ENCODE results near the gene SGCD.
A peak's percentile ranks its signal among the peaks of the same experiment; 100 is the strongest.

The SGCD gene

GRCh38 chr5:156326718-156327259, at the start of gene SGCD:
Gene SGCD (plus strand): TSS chr5:156327164.
- H3K27me3 ChIP-seq, result no peaks in the 10 kb centered on the region
- H3K9ac ChIP-seq, result no peak within 1 kb of the TSS
- no peak within 1 kb of the TSS for H3K27ac ChIP-seq
- H3K4me2 ChIP-seq, result no peak within 1 kb of the TSS
- H3K4me1 ChIP-seq, result no peaks in the 10 kb centered on the region
- H4K20me1 ChIP-seq, result no peaks in the 10 kb centered on the region; a peak in 1 of 22 replicates
- no peak for TF ChIP-seq Cebpa-rat (IDR thresholded peaks at IDR 0.05)
- no peaks in the 10 kb centered on the region for H3K9me3 ChIP-seq (replicated peaks in 1 of 11)
- no peaks in the 10 kb centered on the region for H3K36me3 ChIP-seq
- no peak within 1 kb of the TSS for H3K4me3 ChIP-seq

GRCh38 chr5:156277290-156277689, 49.7 kb upstream of the SGCD start:
- no peak for TF ChIP-seq Cebpa-rat (IDR thresholded peaks at IDR 0.05)
- no peaks in the 10 kb centered on the region for H4K20me1 ChIP-seq
- no peaks in the 10 kb centered on the region for H3K27me3 ChIP-seq
- H3K4me3 ChIP-seq, result no peak overlapping the region
- H3K4me2 ChIP-seq, result no peak overlapping the region
- peaks cover 0 to 6% (median 0%) of the 10 kb centered on the region in 10 experiments; a peak in 1 of 20 replicates for H3K4me1 ChIP-seq
- H3K36me3 ChIP-seq, result no peaks in the 10 kb centered on the region
- no peak overlapping the region for H3K9ac ChIP-seq
- no peaks in the 10 kb centered on the region for H3K9me3 ChIP-seq (replicated peaks in 1 of 11)
- no peak overlapping the region for H3K27ac ChIP-seq

GRCh38 chr5:156295431-156295830, 31.5 kb upstream of the SGCD start:
- Histone ChIP-seq H3K4me3 (no peak overlapping the region), H4K20me1 (no peaks in the 10 kb centered on the region), H3K9me3 (replicated peaks in 1 of 11) (no peaks in the 10 kb centered on the region), H3K27me3 (no peaks in the 10 kb centered on the region), H3K36me3 (no peaks in the 10 kb centered on the region), H3K4me2 (no peak overlapping the region), H3K4me1 (no peaks in the 10 kb centered on the region), H3K9ac (no peak overlapping the region), H3K27ac (no peak overlapping the region)
- no peak for TF ChIP-seq Cebpa-rat (IDR thresholded peaks at IDR 0.05)

GRCh38 chr5:156310115-156310514, 16.8 kb upstream of the SGCD start:
- H3K4me1 ChIP-seq, result no peaks in the 10 kb centered on the region
- no peak for TF ChIP-seq Cebpa-rat (IDR thresholded peaks at IDR 0.05)
- no peak overlapping the region for H3K9ac ChIP-seq
- H3K27ac ChIP-seq, result no peak overlapping the region
- no peaks in the 10 kb centered on the region for H3K27me3 ChIP-seq
- H4K20me1 ChIP-seq, result no peaks in the 10 kb centered on the region
- no peak overlapping the region for H3K4me2 ChIP-seq
- no peak overlapping the region for H3K4me3 ChIP-seq
- H3K9me3 ChIP-seq (replicated peaks in 1 of 11), result peaks cover 11 to 33% (median 27%) of the 10 kb centered on the region in 11 experiments; a peak in 19 of 22 replicates
- H3K36me3 ChIP-seq, result no peaks in the 10 kb centered on the region

GRCh38 chr5:156312897-156313694, 13.9 kb upstream of the SGCD start:
- Histone ChIP-seq H3K27ac (no peak overlapping the region), H3K27me3 (no peaks in the 10 kb centered on the region), H3K4me3 (no peak overlapping the region), H3K9me3 (replicated peaks in 1 of 11) (peaks cover 0 to 10% (median 5%) of the 10 kb centered on the region in 11 experiments; a peak in 6 of 22 replicates), H3K9ac (no peak overlapping the region), H3K4me1 (no peaks in the 10 kb centered on the region), H3K4me2 (no peak overlapping the region), H4K20me1 (no peaks in the 10 kb centered on the region), H3K36me3 (no peaks in the 10 kb centered on the region)
- no peak for TF ChIP-seq Cebpa-rat (IDR thresholded peaks at IDR 0.05)

- H3K27me3 ChIP-seq, result no peaks in the 10 kb centered on the region
- H3K9ac ChIP-seq, result no peak overlapping the region
- H3K4me3 ChIP-seq, result no peak overlapping the region
- H3K27ac ChIP-seq, result no peak overlapping the region
- H3K4me1 ChIP-seq, result no peaks in the 10 kb centered on the region
- H3K36me3 ChIP-seq, result no peaks in the 10 kb centered on the region
- no peak overlapping the region for H3K4me2 ChIP-seq
- H3K9me3 ChIP-seq (replicated peaks in 1 of 11), result 0 out of 22 replicates have a peak, but pooled peaks cover 0 to 3% (median 0%) of the 10 kb centered on the region in 11 experiments
- no peak for TF ChIP-seq Cebpa-rat (IDR thresholded peaks at IDR 0.05)
- no peaks in the 10 kb centered on the region for H4K20me1 ChIP-seq
Measured at GRCh38 chr5:156314416-156314815, 12.5 kb upstream of the SGCD start.

GRCh38 chr5:156322666-156323065, 4.3 kb upstream of the SGCD start:
- Histone ChIP-seq H3K4me3 (no peak overlapping the region), H3K27me3 (no peaks in the 10 kb centered on the region), H3K9ac (no peak overlapping the region), H4K20me1 (no peaks in the 10 kb centered on the region), H3K27ac (no peak overlapping the region), H3K4me2 (no peak overlapping the region), H3K36me3 (no peaks in the 10 kb centered on the region), H3K9me3 (replicated peaks in 1 of 11) (no peaks in the 10 kb centered on the region), H3K4me1 (no peaks in the 10 kb centered on the region)
- TF ChIP-seq Cebpa-rat (IDR thresholded peaks at IDR 0.05), result peak in 1 of 11 experiments; percentile 54; a peak in 2 of 22 replicates

GRCh38 chr5:156327296-156327695, 332 bp downstream of the SGCD start:
- Histone ChIP-seq H4K20me1 (no peaks in the 10 kb centered on the region; a peak in 1 of 22 replicates), H3K27ac (no peak overlapping the region)

GRCh38 chr5:156328161-156328560, 1.2 kb downstream of the SGCD start:
- Histone ChIP-seq H4K20me1 (no peaks in the 10 kb centered on the region; a peak in 1 of 22 replicates), H3K4me2 (no peak overlapping the region), H3K4me3 (no peak overlapping the region), H3K9me3 (replicated peaks in 1 of 11) (no peaks in the 10 kb centered on the region), H3K9ac (no peak overlapping the region), H3K4me1 (no peaks in the 10 kb centered on the region), H3K36me3 (no peaks in the 10 kb centered on the region), H3K27me3 (no peaks in the 10 kb centered on the region), H3K27ac (no peak overlapping the region)
- TF ChIP-seq Cebpa-rat (IDR thresholded peaks at IDR 0.05), result no peak

More at GRCh38 chr5:156327296-156327695, 332 bp downstream of the SGCD start:
- no peaks in the 10 kb centered on the region for H3K36me3 ChIP-seq
- H3K27me3 ChIP-seq, result no peaks in the 10 kb centered on the region
- no peaks in the 10 kb centered on the region for H3K4me1 ChIP-seq
- H3K4me2 ChIP-seq, result no peak overlapping the region
- H3K9me3 ChIP-seq (replicated peaks in 1 of 11), result no peaks in the 10 kb centered on the region
- H3K4me3 ChIP-seq, result no peak overlapping the region
- H3K9ac ChIP-seq, result no peak overlapping the region
- TF ChIP-seq Cebpa-rat (IDR thresholded peaks at IDR 0.05), result no peak

- no peaks in the 10 kb centered on the region for H3K27me3 ChIP-seq
- no peaks in the 10 kb centered on the region for H3K4me1 ChIP-seq
- H3K4me3 ChIP-seq, result no peak overlapping the region
- no peak for TF ChIP-seq Cebpa-rat (IDR thresholded peaks at IDR 0.05)
- no peak overlapping the region for H3K27ac ChIP-seq
- no peaks in the 10 kb centered on the region for H3K9me3 ChIP-seq (replicated peaks in 1 of 11)
- H3K4me2 ChIP-seq, result no peak overlapping the region
- no peak overlapping the region for H3K9ac ChIP-seq
- H4K20me1 ChIP-seq, result no peaks in the 10 kb centered on the region; a peak in 1 of 22 replicates
- H3K36me3 ChIP-seq, result no peaks in the 10 kb centered on the region
Measured at GRCh38 chr5:156328766-156329165, 1.8 kb downstream of the SGCD start.
